NT2/D1 (cell line): Measurements from ENCODE around the gene ACTBL2.
"Not testable (repeated sequence)": the region's sequence is repeated elsewhere in the genome, so short reads cannot be mapped to it uniquely, and the experiment has no call there.

ENCODE experiments used
- DNase-seq: peaks from one replicate; pipeline ENCODE4 v3.0.0-alpha.2; 2011; ENCODE audit warnings: low read depth, low spot score
- H3K27me3 ChIP-seq: 2 replicates; pipeline ENCODE4 v1.6.0; 2011; ENCODE audit warnings: mild to moderate bottlenecking; ENCODE audit not compliant: insufficient read length, insufficient read depth
- H3K36me3 ChIP-seq: 2 replicates; pipeline ENCODE4 v1.6.1; 2011; ENCODE audit warnings: mild to moderate bottlenecking, low read length, mixed read lengths; ENCODE audit not compliant: insufficient read depth, insufficient read length
- H3K4me1 ChIP-seq: 2 replicates; pipeline ENCODE4 v1.5.1; 2011; ENCODE audit not compliant: insufficient read depth, insufficient read length
- H3K4me3 ChIP-seq: 2 replicates; pipeline ENCODE4 v1.5.1; 2011; ENCODE audit warnings: low read depth; ENCODE audit not compliant: insufficient read length
- H3K9ac ChIP-seq: 2 replicates; pipeline ENCODE4 v1.6.0; 2011; ENCODE audit warnings: low read depth; ENCODE audit not compliant: insufficient read length
- H3K9me3 ChIP-seq: 2 replicates; pipeline ENCODE4 v1.5.1; 2011; ENCODE audit warnings: mild to moderate bottlenecking, low read length; ENCODE audit not compliant: insufficient read depth
- SUZ12 ChIP-seq: IDR thresholded peaks from 2 replicates; pipeline ENCODE4 v1.6.1; 2011; ENCODE audit not compliant: insufficient read length, insufficient read depth; ENCODE audit errors: extremely low read depth
- YY1 ChIP-seq: IDR thresholded peaks from 2 replicates; pipeline ENCODE4 v1.6.1; 2011; ENCODE audit not compliant: insufficient read length, insufficient read depth
- ZNF274 ChIP-seq: IDR thresholded peaks from 2 replicates; pipeline ENCODE4 v1.6.1; 2011; ENCODE audit warnings: mild to moderate bottlenecking, low read depth, low read length

The ACTBL2 gene

GRCh38 chr5:57466544-57466943, 16.1 kb downstream of the ACTBL2 start:
- Histone ChIP-seq H3K4me3 (no peak overlapping the region), H3K4me1 (no peaks in the 10 kb centered on the region), H3K9ac (no peak overlapping the region), H3K9me3 (no peaks in the 10 kb centered on the region), H3K36me3 (no peaks in the 10 kb centered on the region), H3K27me3 (no peaks in the 10 kb centered on the region)
- no peak for DNase-seq
- TF ChIP-seq YY1 (no peak), ZNF274 (no peak), SUZ12 (no peak)

DNA sequence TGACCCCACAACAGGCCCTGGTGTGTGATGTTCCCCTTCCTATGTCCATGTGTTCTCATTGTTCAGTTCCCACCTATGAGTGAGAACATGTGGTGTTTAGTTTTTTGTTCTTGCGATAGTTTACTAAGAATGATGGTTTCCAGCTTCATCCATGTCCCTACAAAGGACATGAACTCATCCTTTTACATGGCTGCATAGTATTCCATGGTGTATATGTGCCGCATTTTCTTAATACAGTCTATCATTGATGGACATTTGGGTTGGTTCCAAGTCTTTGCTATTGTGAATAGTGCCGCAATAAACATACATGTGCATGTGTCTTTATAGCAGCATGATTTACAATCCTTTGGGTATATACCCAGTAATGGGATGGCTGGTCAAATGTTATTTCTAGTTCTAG, 22.6 kb downstream of the ACTBL2 start:
- H3K9me3 ChIP-seq, H3K27me3 ChIP-seq, H3K9ac ChIP-seq, DNase-seq, H3K4me3 ChIP-seq, H3K4me1 ChIP-seq, H3K36me3 ChIP-seq: not testable (repeated sequence)

- H3K4me3 ChIP-seq = no peak overlapping the region
- H3K27me3 ChIP-seq = no peaks in the 10 kb centered on the region
- H3K4me1 ChIP-seq = no peaks in the 10 kb centered on the region
Measured at GRCh38 chr5:57458443-57458842, 24.2 kb downstream of the ACTBL2 start.

GRCh38 chr5:57456531-57457135, 26.0 kb downstream of the ACTBL2 start:
- no peaks in the 10 kb centered on the region for H3K9me3 ChIP-seq
- H3K4me3 ChIP-seq = no peak overlapping the region
- TF ChIP-seq YY1 (no peak), ZNF274 (no peak), SUZ12 (no peak)
- no peak overlapping the region for H3K9ac ChIP-seq
- H3K4me1 ChIP-seq = no peaks in the 10 kb centered on the region
- DNase-seq = no peak
- H3K36me3 ChIP-seq = no peaks in the 10 kb centered on the region
- no peaks in the 10 kb centered on the region for H3K27me3 ChIP-seq

More at GRCh38 chr5:57458443-57458842, 24.2 kb downstream of the ACTBL2 start:
- no peaks in the 10 kb centered on the region for H3K9me3 ChIP-seq
- no peaks in the 10 kb centered on the region for H3K36me3 ChIP-seq
- DNase-seq = no peak
- no peak overlapping the region for H3K9ac ChIP-seq
- no peak for TF ChIP-seq ZNF274
- TF ChIP-seq YY1 = no peak
- TF ChIP-seq SUZ12 = no peak

GRCh38 chr5:57455511-57456455, 26.8 kb downstream of the ACTBL2 start:
- H3K4me3 ChIP-seq = no peak overlapping the region
- H3K9ac ChIP-seq = no peak overlapping the region
- H3K9me3 ChIP-seq = no peaks in the 10 kb centered on the region
- no peak for TF ChIP-seq ZNF274
- no peak for TF ChIP-seq YY1
- no peak for TF ChIP-seq SUZ12
- H3K27me3 ChIP-seq = no peaks in the 10 kb centered on the region
- no peaks in the 10 kb centered on the region for H3K4me1 ChIP-seq
- no peaks in the 10 kb centered on the region for H3K36me3 ChIP-seq
- DNase-seq = no peak

- H3K27me3 ChIP-seq = no peaks in the 10 kb centered on the region
- H3K4me3 ChIP-seq = no peak overlapping the region
- TF ChIP-seq ZNF274 (no peak), SUZ12 (no peak), YY1 (no peak)
- H3K9me3 ChIP-seq = no peaks in the 10 kb centered on the region
- no peaks in the 10 kb centered on the region for H3K36me3 ChIP-seq
- DNase-seq = no peak
- H3K9ac ChIP-seq = no peak overlapping the region
- no peaks in the 10 kb centered on the region for H3K4me1 ChIP-seq
Measured at GRCh38 chr5:57454896-57455295, 27.7 kb downstream of the ACTBL2 start.

- Histone ChIP-seq H3K4me3 (no peak overlapping the region), H3K9ac (no peak overlapping the region), H3K36me3 (no peaks in the 10 kb centered on the region), H3K9me3 (no peaks in the 10 kb centered on the region), H3K4me1 (no peaks in the 10 kb centered on the region), H3K27me3 (no peaks in the 10 kb centered on the region)
- no peak for TF ChIP-seq YY1
- no peak for DNase-seq
Measured at GRCh38 chr5:57453728-57454127, 28.9 kb downstream of the ACTBL2 start.
